ENCODE measurements around the gene MYBPHL. TPM values are rescaled to one million over a fixed set of nuclear protein-coding genes. Genes with fewer than 3 reads are reported as not detected.

Gene MYBPHL
- total RNA-seq, 4 donors from 2014 or later, result not detected

DNA sequence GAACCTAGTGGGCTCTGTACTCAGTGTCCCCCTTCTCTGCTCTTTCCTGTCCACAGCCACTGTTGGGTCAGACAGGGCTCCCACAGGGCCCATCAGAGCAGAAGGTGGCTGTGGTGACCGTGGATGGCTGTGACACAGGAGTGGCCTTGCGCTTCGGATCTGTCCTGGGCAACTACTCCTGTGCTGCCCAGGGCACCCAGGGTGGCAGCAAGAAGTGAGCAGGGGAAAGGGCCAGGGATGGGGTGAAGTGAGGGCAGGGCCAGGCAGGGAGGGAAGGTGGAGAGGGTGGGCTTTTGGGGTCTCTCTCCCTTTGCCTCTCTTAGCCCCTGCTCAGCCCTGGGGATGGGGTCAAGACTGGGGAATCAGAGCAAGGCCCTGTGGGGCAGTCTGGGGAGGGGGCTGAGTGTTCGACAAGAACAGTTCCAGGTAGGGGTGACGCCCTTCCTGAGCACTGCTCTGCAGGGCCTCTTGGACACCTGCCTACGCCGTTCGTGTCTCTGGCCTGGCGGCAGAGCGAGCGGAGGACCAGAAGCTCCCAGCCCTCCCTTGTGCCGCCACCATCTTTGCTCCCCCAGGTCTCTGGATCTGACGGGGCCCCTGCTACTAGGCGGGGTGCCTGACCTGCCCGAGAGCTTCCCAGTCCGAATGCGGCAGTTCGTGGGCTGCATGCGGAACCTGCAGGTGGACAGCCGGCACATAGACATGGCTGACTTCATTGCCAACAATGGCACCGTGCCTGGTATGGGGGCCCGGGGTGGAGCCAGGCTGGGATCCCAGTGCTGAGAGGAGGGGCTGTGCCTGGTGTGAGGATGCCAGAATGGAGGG is 44.4 kb downstream of the MYBPHL start:
- no peaks in the 10 kb centered on the region for H3K27me3 ChIP-seq
- no peaks in the 10 kb centered on the region for H3K9me3 ChIP-seq
- TF ChIP-seq POLR2A (IDR thresholded peaks at IDR 0.05), result no peak
- TF ChIP-seq, protein P1, sequence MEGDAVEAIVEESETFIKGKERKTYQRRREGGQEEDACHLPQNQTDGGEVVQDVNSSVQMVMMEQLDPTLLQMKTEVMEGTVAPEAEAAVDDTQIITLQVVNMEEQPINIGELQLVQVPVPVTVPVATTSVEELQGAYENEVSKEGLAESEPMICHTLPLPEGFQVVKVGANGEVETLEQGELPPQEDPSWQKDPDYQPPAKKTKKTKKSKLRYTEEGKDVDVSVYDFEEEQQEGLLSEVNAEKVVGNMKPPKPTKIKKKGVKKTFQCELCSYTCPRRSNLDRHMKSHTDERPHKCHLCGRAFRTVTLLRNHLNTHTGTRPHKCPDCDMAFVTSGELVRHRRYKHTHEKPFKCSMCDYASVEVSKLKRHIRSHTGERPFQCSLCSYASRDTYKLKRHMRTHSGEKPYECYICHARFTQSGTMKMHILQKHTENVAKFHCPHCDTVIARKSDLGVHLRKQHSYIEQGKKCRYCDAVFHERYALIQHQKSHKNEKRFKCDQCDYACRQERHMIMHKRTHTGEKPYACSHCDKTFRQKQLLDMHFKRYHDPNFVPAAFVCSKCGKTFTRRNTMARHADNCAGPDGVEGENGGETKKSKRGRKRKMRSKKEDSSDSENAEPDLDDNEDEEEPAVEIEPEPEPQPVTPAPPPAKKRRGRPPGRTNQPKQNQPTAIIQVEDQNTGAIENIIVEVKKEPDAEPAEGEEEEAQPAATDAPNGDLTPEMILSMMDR (IDR thresholded peaks at IDR 0.05), result no peak
- TF ChIP-seq EP300 (IDR thresholded peaks at IDR 0.05), result no peak
- peaks cover 0 to 21% (median 7%) of the 10 kb centered on the region in 4 donors for H3K4me1 ChIP-seq
- WGBS, 2 donors, result 60 to 75% methylated on average over 15 to 18 of the region's 22 CpGs
- DNase-seq (ENCODE audit: low spot score in 2 of 2), result no peak
- peak overlapping the region; percentile 29 to 88 (median 61) for H3K27ac ChIP-seq
- H3K36me3 ChIP-seq, result peaks cover 0 to 62% (median 0%) of the 10 kb centered on the region in 3 donors
- H3K4me3 ChIP-seq, result no peak overlapping the region

- WGBS, 2 donors, result 87 to 93% methylated on average over 5 to 6 of the region's 6 CpGs
- TF ChIP-seq, protein P1 (IDR thresholded peaks at IDR 0.05), result no peak
- no peak for TF ChIP-seq EP300 (IDR thresholded peaks at IDR 0.05)
- TF ChIP-seq POLR2A (IDR thresholded peaks at IDR 0.05), result no peak
- DNase-seq (ENCODE audit: low spot score in 2 of 2), result no peak
These were observed 45.2 kb downstream of the MYBPHL start for GRCh38 chr1:109261578-109261977.

DNA sequence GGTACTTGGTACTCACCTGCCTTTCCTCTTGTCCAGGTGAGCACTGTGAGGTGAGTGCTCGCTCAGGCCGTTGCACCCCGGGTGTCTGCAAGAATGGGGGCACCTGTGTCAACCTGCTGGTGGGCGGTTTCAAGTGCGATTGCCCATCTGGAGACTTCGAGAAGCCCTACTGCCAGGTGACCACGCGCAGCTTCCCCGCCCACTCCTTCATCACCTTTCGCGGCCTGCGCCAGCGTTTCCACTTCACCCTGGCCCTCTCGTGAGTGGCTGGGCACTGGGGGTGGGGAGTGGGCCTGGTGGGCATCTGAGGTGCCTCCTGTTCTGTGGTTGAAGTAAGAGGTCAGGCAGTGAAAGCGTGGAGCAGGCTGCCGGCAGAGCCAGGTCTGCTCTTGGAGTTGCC is 45.8 kb downstream of the MYBPHL start:
- peaks cover 0 to 51% (median 0%) of the 10 kb centered on the region in 3 donors for H3K36me3 ChIP-seq
- H3K4me1 ChIP-seq, result peaks cover 0 to 28% (median 7%) of the 10 kb centered on the region in 4 donors
- whole genome bisulfite sequencing, 2 donors, result 93 to 96% methylated on average over 12 to 16 of the region's 16 CpGs
- no peaks in the 10 kb centered on the region for H3K9me3 ChIP-seq
- TF ChIP-seq EP300 (IDR thresholded peaks at IDR 0.05) (no peak), POLR2A (IDR thresholded peaks at IDR 0.05) (no peak)
- TF ChIP-seq, protein P1 (IDR thresholded peaks at IDR 0.05), result no peak
- no peak overlapping the region for H3K4me3 ChIP-seq
- no peaks in the 10 kb centered on the region for H3K27me3 ChIP-seq
- H3K27ac ChIP-seq, result peak overlapping the region in 1 of 4 donors; percentile 88
- no peak for DNase-seq (ENCODE audit: low spot score in 2 of 2)

More at GRCh38 chr1:109261578-109261977, 45.2 kb downstream of the MYBPHL start:
- no peak overlapping the region for H3K4me3 ChIP-seq
- H3K9me3 ChIP-seq, result no peaks in the 10 kb centered on the region
- peak overlapping the region in 1 of 4 donors; percentile 88 for H3K27ac ChIP-seq
- H3K27me3 ChIP-seq, result no peaks in the 10 kb centered on the region
- peaks cover 0 to 54% (median 0%) of the 10 kb centered on the region in 3 donors for H3K36me3 ChIP-seq
- peaks cover 0 to 22% (median 7%) of the 10 kb centered on the region in 4 donors for H3K4me1 ChIP-seq

DNA sequence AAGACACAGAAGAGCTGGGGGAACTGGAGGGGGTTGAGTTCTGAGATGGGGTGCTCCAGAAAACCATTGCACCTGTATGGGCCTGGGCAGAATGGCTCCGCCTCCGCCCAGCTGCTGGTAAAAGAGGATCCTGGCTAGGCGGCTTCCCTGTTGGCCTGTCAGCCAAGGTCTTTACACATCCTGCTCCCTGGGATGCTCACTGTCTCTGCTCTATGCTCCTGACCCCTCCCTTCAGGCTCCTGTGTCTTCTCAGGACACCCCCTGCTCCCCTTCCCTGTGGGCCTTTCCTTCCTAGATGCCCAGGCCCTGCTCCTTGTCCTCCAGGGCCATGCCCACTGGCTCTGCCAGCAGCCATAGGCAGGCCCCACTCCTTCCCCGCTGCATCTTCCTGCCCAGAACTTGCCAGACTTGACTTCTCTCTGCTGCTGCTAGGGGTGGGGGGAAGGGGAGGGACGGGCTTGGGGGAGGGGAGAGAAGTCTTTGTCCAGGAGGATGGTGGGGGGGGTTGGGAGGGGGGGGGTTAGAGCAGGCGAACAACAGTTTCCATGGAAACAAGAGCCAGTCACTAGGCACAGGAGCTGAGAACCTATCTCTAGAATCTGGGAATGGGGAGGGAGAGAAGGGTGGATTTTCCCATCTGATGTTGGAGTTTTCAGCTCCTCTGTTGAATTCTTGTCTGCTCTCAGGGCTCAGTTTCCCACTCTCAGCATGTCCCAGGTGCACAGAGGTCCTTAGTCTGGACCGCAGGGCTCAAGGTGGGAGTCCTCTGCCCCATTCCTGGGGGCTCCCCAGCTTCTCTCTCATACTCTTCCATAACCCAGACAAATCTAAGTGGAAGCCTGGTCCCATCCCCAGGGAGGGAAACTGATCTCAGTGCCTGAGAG is 46.9 kb downstream of the MYBPHL start:
- no peaks in the 10 kb centered on the region for H3K27me3 ChIP-seq
- TF ChIP-seq EP300 (IDR thresholded peaks at IDR 0.05), result no peak
- TF ChIP-seq, protein P1 (IDR thresholded peaks at IDR 0.05), result no peak
- TF ChIP-seq POLR2A (IDR thresholded peaks at IDR 0.05), result no peak
- no peak overlapping the region for H3K4me3 ChIP-seq
- peaks cover 0 to 40% (median 0%) of the 10 kb centered on the region in 3 donors for H3K36me3 ChIP-seq
- no peaks in the 10 kb centered on the region for H3K9me3 ChIP-seq
- H3K4me1 ChIP-seq, result peaks cover 0 to 39% (median 12%) of the 10 kb centered on the region in 4 donors
- WGBS, 2 donors, result 63 to 75% methylated on average over 7 of the region's 7 CpGs
- peak overlapping the region in 2 of 4 donors; percentile 55 to 88 for H3K27ac ChIP-seq
- DNase-seq (ENCODE audit: low spot score in 2 of 2), result no peak
